ENCODE measurements around the gene CCDC57.

GRCh38 chr17:82257473-82257872 lies 44.8 kb upstream of the CCDC57 start:
- TF ChIP-seq, protein P1, sequence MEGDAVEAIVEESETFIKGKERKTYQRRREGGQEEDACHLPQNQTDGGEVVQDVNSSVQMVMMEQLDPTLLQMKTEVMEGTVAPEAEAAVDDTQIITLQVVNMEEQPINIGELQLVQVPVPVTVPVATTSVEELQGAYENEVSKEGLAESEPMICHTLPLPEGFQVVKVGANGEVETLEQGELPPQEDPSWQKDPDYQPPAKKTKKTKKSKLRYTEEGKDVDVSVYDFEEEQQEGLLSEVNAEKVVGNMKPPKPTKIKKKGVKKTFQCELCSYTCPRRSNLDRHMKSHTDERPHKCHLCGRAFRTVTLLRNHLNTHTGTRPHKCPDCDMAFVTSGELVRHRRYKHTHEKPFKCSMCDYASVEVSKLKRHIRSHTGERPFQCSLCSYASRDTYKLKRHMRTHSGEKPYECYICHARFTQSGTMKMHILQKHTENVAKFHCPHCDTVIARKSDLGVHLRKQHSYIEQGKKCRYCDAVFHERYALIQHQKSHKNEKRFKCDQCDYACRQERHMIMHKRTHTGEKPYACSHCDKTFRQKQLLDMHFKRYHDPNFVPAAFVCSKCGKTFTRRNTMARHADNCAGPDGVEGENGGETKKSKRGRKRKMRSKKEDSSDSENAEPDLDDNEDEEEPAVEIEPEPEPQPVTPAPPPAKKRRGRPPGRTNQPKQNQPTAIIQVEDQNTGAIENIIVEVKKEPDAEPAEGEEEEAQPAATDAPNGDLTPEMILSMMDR (IDR thresholded peaks at IDR 0.05; ENCODE audit: poor library complexity): no peak
- TF ChIP-seq EZH2phosphoT487 (IDR thresholded peaks at IDR 0.05; ENCODE audit: low read depth, severe bottlenecking, unreplicated experiment) (no peak), EZH2 (IDR thresholded peaks at IDR 0.05; ENCODE audit: borderline replicate concordance) (no peak)

All from hepatocyte (in vitro differentiated cells).